GM21737 (cell line): ENCODE results near the gene PHKB.

Source experiments
- ATAC-seq: cut with Tn5 transposase; IDR thresholded peaks from one replicate; pipeline ENCODE4 v1.9.1; 2021; ENCODE audit warnings: mild to moderate bottlenecking, moderate library complexity; ENCODE audit not compliant: unreplicated experiment

Gene PHKB

DNA sequence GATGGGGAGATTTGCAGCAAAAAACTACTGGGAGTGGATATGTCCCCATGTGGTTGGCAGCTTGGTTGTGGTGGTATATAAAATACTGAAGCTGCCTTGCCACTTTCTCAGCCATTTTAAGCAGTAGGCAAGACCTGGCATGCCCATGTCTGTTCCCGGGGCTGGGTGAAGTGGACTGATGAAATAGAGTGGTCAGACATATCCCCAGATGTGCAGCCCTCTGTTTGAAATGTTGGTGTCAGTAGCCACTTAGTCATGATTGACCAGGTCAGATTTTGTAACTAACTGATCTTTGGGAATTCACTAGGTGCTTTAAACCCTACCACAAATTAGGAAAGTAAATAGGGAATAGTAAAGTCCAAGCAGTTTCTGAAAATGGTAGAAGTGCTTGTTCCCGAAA, 151.6 kb downstream of the PHKB start:
- ATAC-seq = no peak

DNA sequence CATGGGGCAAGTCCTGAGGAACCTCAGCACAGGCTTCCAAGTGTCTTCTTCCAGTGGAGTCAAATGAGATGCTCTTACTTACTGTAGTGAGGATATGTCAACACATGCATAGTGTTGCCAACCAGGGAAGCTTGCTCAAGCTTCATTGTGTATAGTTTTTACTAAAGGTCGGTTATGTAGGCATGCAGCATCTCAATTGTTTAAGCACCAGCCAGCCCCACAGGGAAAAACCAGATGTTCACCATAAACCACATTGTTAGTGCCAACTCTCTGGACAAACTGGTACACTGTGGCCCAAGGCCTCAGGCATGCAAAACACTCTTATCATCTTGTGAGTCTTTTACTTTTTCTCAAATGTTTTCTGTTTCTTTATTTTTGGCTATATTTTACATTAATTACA, 152.1 kb downstream of the PHKB start:
- no peak for ATAC-seq

DNA sequence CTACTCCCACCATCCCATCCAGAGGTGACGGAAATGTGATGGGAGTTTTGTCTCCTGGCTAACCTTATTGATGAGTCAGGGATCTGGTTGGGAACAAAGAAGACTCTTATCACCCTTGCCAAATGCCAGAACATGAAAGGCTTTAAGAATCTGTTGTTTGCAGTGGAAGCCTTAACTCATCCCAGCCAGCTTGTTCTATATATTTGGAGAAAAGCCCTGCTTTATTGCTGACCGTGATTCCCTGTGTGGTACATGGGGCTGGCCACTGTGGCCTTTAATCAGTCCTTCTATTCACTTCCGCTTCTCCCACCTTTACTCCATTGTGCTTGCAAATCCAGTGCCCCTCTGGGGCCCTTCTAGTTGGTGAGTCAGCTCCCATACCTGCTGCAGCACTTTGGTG, 156.6 kb downstream of the PHKB start:
- no peak for ATAC-seq

DNA sequence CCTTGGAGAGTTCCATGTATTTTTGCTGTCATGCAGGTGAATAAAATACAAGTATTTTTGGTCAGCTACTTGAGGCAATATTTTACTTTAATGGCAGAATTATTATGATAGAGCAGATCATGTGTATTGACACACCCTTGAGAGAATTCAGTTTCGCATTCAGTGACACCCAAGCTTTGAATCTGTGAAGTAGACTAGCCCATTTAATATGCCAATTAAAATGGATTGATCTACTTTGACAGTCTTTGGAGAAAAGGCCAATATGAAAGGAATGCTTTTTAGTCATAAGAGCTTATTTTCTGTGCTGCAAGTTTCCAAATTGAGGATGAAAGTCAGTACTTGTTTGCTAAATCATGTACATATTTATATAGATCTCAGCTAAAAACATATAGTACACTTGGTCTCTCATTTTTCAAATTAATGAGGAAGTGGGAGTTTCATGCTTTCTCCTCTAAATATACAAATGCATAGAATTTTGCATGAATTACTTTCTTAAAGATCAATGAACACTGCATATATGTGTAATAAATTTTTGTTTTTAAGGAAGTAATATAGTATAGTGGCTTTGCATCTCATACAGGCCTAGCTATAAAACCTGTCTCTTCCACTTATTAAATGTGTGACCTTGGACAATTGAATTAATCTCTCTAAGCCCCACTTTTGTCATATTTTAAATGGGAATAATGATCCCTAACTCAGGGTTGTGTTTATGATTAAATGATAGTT, 161.5 kb downstream of the PHKB start:
- no peak for ATAC-seq

DNA sequence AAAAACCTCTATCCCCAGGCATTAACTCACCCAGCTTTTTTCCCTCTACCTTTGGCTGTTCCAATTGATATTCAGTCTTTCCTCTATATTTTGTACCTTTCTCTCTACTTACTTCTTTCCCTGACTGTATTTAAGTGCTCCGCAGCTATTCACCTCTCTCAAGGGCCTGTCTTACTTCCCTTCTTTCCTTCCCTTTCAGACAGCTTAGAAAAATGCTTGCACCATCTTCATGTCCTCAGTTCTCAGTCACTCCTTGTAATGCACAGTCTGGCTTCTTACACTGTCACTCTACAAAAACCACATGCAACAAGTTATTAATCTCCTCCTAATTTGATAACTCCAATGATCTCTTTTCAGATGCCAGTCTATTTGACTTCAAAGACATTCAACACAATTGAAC, 163.4 kb downstream of the PHKB start:
- no peak for ATAC-seq

DNA sequence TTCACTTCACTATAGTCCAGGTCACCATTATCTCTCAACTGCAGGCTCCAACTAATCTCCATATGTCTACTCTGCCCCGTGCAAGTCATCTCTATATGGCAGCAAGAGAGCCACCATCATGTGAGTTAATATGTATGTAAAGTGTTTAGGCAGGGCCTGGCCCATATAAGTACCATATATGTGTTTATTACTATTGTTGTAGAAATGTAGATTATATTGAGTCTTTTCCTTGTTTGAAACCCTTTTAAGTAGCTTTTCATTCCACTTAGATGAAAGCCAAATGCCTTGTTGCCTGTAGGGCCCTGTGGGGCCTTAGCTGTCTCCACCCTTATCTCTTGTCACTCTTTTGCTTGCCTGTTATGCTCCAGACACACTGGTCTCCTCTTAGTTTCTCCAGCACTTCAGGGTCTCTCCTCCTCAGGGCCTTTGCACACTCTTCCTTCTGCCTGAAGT, 164.0 kb downstream of the PHKB start:
- ATAC-seq = no peak

DNA sequence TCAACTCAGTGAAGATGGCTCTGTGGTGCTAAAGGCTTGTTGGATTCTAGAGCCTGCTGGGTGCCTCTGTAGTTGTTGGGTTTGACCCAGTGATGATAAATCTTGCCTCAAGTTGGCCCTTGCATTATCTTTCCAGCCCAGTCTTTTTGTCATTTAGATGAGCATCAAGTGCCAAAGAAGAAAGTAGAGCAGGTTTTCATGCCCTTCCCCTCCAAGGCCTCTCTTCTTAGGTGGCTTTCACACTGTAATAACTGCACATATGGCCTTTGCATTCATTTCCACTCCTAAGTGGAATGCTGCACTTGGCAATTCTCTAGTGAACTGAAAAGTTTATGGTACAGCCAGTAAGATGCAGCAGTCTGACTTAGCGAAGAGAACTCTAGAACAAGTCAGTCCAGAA, 165.1 kb downstream of the PHKB start:
- ATAC-seq = no peak

DNA sequence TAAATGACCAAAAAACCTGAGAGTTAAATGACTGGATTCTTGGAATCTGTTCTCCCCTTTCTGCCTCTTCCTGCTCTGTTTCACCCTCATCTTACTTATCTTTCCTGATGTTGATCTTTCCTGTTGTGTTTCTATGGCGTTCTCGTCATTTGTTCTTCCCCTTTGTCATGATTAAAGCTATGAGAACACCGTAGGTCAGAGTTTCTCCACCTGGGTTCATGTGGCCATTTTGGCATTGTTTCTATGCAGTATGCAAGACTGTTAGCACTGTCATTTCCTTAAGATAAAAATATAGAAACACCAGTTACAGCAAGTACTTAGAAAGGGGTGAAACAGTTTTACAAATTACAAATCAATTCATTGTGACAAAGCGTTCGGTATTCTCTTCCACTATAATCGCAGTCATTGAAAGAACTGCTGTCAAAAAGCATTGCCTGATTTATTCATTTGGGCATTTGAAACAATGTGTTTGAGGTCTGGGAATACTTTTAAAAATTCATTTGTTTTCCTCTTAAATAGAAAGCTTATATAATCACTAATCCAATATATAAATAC, 166.0 kb downstream of the PHKB start:
- ATAC-seq = no peak

DNA sequence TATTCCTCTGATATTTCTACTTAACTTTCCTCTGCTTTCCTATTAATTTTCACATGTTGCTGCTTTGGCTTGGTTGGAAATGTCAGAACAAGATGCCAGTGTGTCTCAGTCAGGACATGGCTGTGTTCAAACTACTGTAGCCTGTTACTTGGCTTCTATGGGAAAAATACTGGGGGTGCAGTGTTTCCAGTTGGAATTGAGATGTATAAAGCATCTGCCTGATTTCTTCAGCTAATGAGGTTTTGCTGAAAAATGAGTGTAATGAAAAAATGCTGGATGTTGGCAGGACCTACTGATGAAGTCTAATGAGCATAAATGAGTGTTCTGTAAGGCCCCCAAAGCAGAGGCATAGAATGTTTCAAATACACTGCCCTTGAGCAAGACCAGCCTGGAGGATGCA, 166.6 kb downstream of the PHKB start:
- ATAC-seq = no peak

DNA sequence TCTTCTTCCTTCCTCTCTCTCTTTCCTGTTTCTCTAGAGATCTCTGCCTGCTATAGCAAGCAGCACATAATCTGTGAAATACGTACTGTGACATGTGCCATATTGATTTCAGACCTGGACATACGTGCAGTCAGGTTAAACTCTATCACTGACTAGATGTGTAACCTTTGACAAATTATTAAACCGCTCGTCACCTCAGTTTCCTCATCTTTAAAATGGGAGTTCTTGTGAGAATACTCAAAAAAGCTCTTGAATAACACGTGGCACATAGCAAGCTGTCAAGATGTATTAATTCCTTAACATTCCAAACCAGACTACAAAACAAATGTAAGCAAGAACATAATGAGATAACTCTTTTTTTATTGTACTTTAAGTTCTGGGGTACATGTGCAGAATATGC, 170.0 kb downstream of the PHKB start:
- ATAC-seq = no peak

DNA sequence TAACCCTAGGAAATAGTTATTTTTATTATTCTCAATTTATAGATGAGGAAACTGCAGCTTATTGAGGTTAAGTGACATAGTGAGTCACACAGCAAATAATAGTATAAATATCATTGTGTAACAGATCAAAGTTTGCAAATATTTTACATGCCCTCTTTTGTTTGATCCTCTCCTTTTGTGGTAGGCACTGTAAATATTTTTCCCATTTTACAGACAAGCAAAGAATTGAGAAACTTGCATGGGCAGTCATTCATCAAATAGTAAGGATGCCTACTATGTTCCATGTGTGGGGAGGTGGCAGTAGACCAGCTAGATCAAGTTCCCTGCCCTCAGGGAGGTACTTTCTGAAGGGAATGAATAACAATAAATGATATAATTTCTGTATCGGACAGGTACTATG, 173.0 kb downstream of the PHKB start:
- ATAC-seq = no peak

DNA sequence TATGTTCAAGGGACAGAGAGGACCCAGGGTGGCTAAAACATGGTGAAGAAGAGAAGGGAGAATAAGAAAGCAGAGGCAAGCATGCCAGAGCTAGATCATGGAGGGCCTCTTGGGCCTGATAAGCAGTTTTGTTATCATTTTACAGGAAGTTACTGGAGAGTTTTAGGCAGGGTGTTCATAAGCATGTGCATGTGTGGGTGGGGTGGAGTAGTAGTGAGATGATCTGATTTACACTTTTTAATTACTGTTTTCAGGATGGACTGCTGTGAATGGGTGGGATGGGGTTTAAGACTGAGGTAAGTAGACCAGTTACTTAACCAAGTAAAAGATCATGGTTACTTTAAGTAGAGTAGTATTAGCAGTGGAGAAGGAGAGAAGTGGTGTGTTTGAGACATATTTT, 173.6 kb downstream of the PHKB start:
- ATAC-seq = no peak

DNA sequence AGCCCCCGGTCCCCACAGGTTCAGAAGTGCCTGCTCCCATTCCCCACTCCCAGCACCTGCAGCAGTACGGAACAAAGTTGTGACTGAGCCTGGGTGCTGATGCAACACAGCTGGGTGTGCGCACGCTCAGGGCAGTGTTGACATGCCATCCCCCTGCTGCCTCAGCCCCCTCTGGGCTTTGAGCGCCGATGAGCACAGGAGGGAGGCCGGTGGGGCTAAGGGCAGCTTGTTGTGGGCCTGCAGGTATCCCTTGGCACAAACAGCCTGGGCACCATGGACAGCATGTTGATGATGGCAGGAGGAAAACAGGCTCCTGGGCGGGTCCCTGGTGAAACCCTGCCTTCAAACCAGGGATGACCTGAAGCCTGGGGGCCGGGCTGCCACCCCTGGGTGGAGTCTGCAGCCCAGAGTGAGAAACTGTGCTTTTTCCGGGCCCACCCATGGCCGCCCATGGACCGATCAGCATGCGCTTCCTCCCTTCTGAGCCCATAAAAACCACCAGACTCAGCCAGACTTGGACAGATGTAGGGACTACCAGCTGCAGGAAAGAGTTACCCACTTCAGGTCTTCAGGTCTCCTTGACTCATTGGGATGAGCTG, 175.5 kb downstream of the PHKB start:
- ATAC-seq = no peak

DNA sequence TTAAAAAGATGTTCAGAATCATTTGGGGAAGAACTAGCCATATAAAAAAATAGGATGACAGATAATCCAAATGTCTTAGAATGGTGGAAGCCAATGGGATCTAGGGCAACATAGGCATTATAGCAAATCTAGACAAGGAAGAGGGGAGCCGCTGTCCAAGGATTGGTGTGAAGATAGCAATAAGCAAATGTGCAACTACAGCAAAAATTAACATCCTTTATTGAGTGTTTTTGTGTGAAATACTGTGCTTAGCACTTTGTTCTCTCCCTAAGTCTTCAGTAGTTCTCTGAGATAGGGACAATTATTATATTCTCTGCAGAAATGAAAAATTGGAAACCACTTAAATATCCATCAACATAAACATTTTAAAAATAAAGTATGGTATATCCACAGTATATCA, 177.0 kb downstream of the PHKB start:
- ATAC-seq = no peak

DNA sequence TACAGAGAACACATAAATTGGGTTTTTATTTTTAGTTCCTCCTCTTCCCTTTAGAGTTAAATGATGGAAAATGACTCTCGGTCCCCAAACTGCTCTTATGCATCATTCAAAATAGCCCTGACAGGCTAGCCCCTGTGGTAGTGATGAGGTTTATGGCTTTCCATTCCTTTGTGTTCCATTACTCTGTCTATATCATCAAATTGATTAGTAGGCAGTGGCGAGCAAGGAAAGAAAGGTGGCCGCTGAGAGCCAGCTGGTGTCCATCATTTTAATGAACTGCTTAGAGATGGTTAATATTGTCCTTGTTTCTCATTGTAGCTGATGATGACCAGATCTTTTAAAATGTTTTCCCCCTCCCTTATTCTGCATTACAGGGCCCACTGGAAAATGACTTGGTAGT, 179.5 kb downstream of the PHKB start:
- ATAC-seq = no peak

DNA sequence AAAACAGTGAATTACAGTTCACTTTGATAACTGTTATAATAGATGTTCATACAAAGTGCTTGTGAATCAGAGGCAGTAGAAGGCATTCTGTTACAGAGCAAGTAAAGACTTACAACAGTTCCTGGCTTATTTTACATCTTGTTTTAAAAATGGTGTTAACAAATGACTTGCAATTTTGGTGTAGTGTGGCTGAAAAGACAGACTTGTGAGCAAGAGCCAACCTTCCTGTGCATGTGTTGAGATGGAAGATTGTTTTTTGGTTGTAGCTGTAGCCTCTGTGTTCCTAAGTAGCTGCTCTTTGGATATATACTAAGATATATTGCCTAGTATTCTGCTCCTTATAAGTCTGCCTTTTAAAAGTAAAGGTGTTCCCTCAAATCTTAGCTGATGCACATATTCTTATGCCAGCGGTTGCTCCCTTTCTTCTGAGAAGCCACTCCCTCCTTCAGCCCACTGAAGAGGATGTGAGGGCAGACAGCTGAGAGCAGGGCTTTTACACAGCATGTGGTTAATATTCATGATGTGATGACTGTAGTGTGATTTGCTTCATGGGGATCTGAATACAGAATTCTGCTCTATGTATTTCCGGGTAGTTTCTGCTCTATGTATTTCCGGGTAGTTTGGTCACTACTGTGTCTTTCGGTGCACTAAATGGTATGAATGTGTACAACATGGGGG, 182.3 kb downstream of the PHKB start:
- ATAC-seq = no peak

DNA sequence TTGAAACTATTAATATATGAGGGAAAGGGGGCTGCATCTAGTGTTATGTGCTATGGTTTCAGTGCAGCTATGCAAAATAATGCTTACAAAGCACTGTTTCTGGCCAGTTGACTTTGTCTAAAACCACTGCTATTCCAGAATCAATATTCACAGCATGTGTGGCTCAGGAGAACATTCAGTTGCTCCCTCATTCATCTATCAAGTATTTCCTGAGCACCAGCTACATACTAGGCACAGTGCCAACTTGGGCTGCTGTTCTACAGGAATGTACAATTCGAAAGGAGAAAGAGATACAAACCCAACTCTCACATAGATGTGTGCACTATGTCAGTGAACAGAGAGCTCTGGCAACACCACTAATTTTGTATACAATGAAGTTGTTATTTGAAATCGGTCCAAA, 183.0 kb downstream of the PHKB start:
- ATAC-seq = no peak

DNA sequence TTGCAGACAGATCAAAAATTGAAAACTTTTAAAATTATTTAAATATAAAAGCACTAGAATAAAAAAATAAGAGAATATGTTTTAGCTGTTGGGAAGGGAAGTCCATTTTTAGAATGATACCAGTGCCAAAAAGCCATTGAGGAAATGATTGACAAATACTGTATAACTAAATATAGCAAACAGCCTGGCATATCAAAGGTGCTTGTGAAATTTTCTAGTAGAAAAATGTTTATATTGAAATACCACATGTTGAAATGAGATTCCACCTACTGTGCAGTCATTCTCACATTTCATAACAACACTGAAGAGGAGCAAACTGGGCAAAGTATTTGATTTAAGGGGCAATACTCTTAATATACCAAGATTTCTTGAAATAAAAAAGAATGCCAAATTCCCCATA, 183.5 kb downstream of the PHKB start:
- ATAC-seq = no peak

DNA sequence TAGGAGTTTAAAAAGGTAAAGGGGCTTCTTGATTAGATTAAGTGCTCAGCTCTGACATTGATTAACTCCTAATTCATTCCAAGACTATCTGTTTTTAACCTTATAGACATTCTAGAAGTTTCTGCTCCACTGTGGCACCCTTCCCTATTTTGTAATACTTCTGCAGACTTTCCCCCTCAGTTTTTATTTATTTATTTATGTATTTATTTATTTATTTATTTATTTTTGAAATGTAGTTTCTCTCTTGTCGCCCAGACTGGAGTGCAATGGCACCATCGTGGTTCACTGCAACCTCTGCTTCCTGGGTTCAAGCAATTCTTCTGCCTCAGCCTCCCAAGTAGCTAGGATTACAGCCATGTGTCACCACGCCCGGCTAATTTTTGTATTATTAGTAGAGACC, 185.8 kb downstream of the PHKB start:
- no peak for ATAC-seq

DNA sequence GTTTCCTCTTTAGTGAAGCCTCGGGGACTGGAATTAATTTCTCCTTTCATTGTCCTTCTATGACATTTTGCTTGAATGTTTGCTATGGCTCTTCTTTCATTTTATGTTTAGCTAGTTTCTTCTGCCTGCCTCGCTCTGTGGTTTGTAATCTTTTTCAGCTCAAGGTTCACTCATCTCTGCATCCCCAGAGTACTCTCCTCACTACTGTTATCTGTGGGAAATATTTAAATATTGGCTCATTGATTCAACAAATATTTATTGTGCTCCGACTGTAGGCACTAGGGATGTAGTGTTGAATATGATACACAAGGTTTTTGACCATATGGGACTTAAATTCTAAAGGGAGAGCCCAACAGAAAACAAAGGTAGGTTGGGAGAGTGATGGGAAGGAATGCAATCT, 195.9 kb downstream of the PHKB start:
- no peak for ATAC-seq

DNA sequence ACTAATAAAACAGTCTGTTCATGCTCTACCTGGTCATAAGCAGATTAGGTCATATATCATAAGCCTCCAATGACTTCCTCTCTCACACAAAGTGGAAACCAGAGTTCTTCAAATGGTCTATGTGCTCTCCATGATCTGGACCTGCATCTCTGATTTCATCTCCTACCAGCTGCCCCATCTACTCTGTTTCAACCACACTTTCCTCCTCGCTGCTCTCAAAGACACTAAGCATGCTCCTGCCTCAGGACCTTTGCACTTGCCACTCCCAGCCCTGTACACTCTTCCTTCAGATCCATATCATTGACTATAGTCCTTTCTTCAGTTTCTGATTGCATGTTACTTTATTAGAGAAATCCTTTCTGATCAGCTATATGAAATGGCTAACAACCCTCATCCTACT, 196.8 kb downstream of the PHKB start:
- no peak for ATAC-seq

DNA sequence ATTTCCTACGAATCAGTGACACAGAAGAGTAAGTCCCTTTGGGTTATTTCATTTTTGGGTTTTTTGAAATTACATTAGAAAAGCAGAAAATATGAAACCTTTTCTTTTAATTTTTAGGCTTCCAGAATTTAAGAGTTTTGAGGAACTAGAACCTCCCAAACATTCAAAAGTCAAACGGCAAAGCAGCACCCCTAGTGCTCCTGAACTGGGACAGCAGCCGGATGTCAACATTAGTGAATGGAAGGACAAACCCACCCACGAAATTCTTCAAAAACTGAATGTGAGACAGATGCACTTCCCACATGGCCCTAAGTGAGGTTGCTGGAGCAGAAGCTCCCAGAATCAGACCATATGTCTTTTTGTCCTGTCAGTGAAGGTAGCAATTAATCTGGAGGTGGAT, 199.4 kb downstream of the PHKB start:
- ATAC-seq = no peak
